ENCODE results near the gene CDADC1. TPM values are rescaled to one million over a fixed set of nuclear protein-coding genes. Genes with fewer than 3 reads are reported as not detected.

CDADC1 gene
- total RNA-seq, 1 experiment from 2014 or later: 7.6 TPM

GRCh38 chr13:49302817-49303216, 55.1 kb downstream of the CDADC1 start (continued):
- TF ChIP-seq, protein P1, sequence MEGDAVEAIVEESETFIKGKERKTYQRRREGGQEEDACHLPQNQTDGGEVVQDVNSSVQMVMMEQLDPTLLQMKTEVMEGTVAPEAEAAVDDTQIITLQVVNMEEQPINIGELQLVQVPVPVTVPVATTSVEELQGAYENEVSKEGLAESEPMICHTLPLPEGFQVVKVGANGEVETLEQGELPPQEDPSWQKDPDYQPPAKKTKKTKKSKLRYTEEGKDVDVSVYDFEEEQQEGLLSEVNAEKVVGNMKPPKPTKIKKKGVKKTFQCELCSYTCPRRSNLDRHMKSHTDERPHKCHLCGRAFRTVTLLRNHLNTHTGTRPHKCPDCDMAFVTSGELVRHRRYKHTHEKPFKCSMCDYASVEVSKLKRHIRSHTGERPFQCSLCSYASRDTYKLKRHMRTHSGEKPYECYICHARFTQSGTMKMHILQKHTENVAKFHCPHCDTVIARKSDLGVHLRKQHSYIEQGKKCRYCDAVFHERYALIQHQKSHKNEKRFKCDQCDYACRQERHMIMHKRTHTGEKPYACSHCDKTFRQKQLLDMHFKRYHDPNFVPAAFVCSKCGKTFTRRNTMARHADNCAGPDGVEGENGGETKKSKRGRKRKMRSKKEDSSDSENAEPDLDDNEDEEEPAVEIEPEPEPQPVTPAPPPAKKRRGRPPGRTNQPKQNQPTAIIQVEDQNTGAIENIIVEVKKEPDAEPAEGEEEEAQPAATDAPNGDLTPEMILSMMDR (IDR thresholded peaks at IDR 0.05 in 2 of 3, conservative IDR thresholded peaks at IDR 0.05 in 1 of 3; ENCODE audit: borderline replicate concordance in 1 of 3, insufficient read depth in 1 of 3, low read depth in 2 of 3, low read length in 2 of 3): no peak
- no peak for TF ChIP-seq SIN3A (IDR thresholded peaks at IDR 0.05; ENCODE audit: low read depth)
- no peak for TF ChIP-seq JUND (IDR thresholded peaks at IDR 0.05)
- no peak for TF ChIP-seq ZFX (IDR thresholded peaks at IDR 0.05)
- TF ChIP-seq EGR1 (IDR thresholded peaks at IDR 0.05; ENCODE audit: low read depth): no peak
- TF ChIP-seq CBX3 (IDR thresholded peaks at IDR 0.05; ENCODE audit: low read depth): no peak
- TF ChIP-seq ELF1 (IDR thresholded peaks at IDR 0.05; ENCODE audit: borderline replicate concordance, low read depth): no peak
- no peak for TF ChIP-seq POLR2AphosphoS5 (IDR thresholded peaks at IDR 0.05; ENCODE audit: low read depth, low read length)
- no peak for TF ChIP-seq ZBTB33 (IDR thresholded peaks at IDR 0.05; ENCODE audit: extremely low read depth, insufficient replicate concordance, low read length)
- no peak for TF ChIP-seq CEBPB (IDR thresholded peaks at IDR 0.05; ENCODE audit: low read depth)
- TF ChIP-seq MAX (IDR thresholded peaks at IDR 0.05): no peak
- no peak for TF ChIP-seq SP1 (IDR thresholded peaks at IDR 0.05; ENCODE audit: low read depth)
- no peak for TF ChIP-seq EZH2phosphoT487 (IDR thresholded peaks at IDR 0.05; ENCODE audit: borderline replicate concordance)
